ENCODE measurements around the gene FRAS1. TPM values are rescaled to one million over a fixed set of nuclear protein-coding genes. Genes with fewer than 3 reads are reported as not detected.

FRAS1 gene
- total and polyA plus RNA-seq, 2 donors (not counting 1 experiment from before 2014, with no cell fraction given) = 0.30 to 0.66 TPM

GRCh38 chr4:78355306-78355705 is 298.2 kb downstream of the FRAS1 start:
- no peak for DNase-seq (ENCODE audit: low read depth in 2 of 2)
- Histone ChIP-seq H3K9ac (ENCODE audit: insufficient read depth, low read length) (no peak overlapping the region), H2AFZ (ENCODE audit: low read length) (no peak overlapping the region), H3K36me3 (ENCODE audit: control insufficient read depth, insufficient read depth, low read length) (no peaks in the 10 kb centered on the region), H3K27me3 (ENCODE audit: control insufficient read depth, insufficient read depth, low read length) (no peaks in the 10 kb centered on the region), H3K4me2 (ENCODE audit: extremely low read depth, insufficient read depth, low read length) (no peak overlapping the region), H3K79me2 (ENCODE audit: control insufficient read depth, insufficient read depth, low read length) (no peaks in the 10 kb centered on the region), H3K9me3 (ENCODE audit: control insufficient read depth, insufficient read depth, low read depth, low read length) (no peaks in the 10 kb centered on the region), H4K20me1 (ENCODE audit: control insufficient read depth, extremely low read depth, insufficient read depth, low read length) (no peaks in the 10 kb centered on the region), H3K4me3 (replicated peaks in 1 of 4; ENCODE audit: control extremely low read depth in 1 of 4, insufficient read depth in 1 of 4, low read depth in 3 of 4, low read length in 4 of 4) (no peak overlapping the region), H3K4me1 (ENCODE audit: control insufficient read depth, extremely low read depth, insufficient read depth, low read length) (no peaks in the 10 kb centered on the region), H3K27ac (ENCODE audit: insufficient read depth, low read length) (no peak overlapping the region)
- no peak for TF ChIP-seq EZH2 (IDR thresholded peaks at IDR 0.05; ENCODE audit: low read length, missing control alignments)
- TF ChIP-seq, protein P1, sequence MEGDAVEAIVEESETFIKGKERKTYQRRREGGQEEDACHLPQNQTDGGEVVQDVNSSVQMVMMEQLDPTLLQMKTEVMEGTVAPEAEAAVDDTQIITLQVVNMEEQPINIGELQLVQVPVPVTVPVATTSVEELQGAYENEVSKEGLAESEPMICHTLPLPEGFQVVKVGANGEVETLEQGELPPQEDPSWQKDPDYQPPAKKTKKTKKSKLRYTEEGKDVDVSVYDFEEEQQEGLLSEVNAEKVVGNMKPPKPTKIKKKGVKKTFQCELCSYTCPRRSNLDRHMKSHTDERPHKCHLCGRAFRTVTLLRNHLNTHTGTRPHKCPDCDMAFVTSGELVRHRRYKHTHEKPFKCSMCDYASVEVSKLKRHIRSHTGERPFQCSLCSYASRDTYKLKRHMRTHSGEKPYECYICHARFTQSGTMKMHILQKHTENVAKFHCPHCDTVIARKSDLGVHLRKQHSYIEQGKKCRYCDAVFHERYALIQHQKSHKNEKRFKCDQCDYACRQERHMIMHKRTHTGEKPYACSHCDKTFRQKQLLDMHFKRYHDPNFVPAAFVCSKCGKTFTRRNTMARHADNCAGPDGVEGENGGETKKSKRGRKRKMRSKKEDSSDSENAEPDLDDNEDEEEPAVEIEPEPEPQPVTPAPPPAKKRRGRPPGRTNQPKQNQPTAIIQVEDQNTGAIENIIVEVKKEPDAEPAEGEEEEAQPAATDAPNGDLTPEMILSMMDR (conservative IDR thresholded peaks at IDR 0.05 in 1 of 2, IDR thresholded peaks at IDR 0.05 in 1 of 2; ENCODE audit: low read depth in 1 of 2, low read length in 2 of 2) = no peak

GRCh38 chr4:78356251-78356786 is 299.2 kb downstream of the FRAS1 start:
- Histone ChIP-seq H3K4me3 (replicated peaks in 1 of 4; ENCODE audit: control extremely low read depth in 1 of 4, insufficient read depth in 1 of 4, low read depth in 3 of 4, low read length in 4 of 4) (no peak overlapping the region), H3K36me3 (ENCODE audit: control insufficient read depth, insufficient read depth, low read length) (no peaks in the 10 kb centered on the region), H3K4me2 (ENCODE audit: extremely low read depth, insufficient read depth, low read length) (no peak overlapping the region), H3K4me1 (ENCODE audit: control insufficient read depth, extremely low read depth, insufficient read depth, low read length) (no peaks in the 10 kb centered on the region), H2AFZ (ENCODE audit: low read length) (no peak overlapping the region), H3K27ac (ENCODE audit: insufficient read depth, low read length) (no peak overlapping the region), H3K9ac (ENCODE audit: insufficient read depth, low read length) (no peak overlapping the region), H3K27me3 (ENCODE audit: control insufficient read depth, insufficient read depth, low read length) (no peaks in the 10 kb centered on the region), H3K79me2 (ENCODE audit: control insufficient read depth, insufficient read depth, low read length) (no peaks in the 10 kb centered on the region), H4K20me1 (ENCODE audit: control insufficient read depth, extremely low read depth, insufficient read depth, low read length) (no peaks in the 10 kb centered on the region), H3K9me3 (ENCODE audit: control insufficient read depth, insufficient read depth, low read depth, low read length) (no peaks in the 10 kb centered on the region)
- TF ChIP-seq EZH2 (IDR thresholded peaks at IDR 0.05; ENCODE audit: low read length, missing control alignments) = no peak
- TF ChIP-seq, protein P1 (conservative IDR thresholded peaks at IDR 0.05 in 1 of 2, IDR thresholded peaks at IDR 0.05 in 1 of 2; ENCODE audit: low read depth in 1 of 2, low read length in 2 of 2) = no peak
- DNase-seq (ENCODE audit: low read depth in 2 of 2) = peak in 1 of 2 donors; percentile 21

DNA sequence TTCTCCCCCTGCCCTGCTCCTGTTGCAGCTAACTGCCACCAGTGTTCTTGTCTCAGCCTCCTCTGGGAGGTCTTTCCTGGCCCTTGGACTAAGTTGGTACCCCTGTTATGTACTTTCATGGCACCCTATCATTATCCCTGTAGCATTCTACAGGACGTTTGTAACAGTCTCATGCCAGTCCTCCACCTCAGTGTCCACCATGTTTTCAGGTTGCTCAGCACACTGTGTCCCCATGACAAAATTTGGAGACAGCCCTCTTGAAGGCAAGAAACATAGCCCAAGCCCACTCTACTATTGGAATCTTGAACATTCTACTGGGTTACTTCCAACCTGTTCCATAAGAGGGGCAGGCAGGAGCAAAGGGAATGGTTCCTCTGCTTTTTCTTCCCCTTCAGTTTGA is 300.0 kb downstream of the FRAS1 start:
- no peaks in the 10 kb centered on the region for H3K9me3 ChIP-seq (ENCODE audit: control insufficient read depth, insufficient read depth, low read depth, low read length)
- H3K4me1 ChIP-seq (ENCODE audit: control insufficient read depth, extremely low read depth, insufficient read depth, low read length) = no peaks in the 10 kb centered on the region
- no peak for DNase-seq (ENCODE audit: low read depth in 2 of 2)
- TF ChIP-seq EZH2 (IDR thresholded peaks at IDR 0.05; ENCODE audit: low read length, missing control alignments) = no peak
- TF ChIP-seq, protein P1 (conservative IDR thresholded peaks at IDR 0.05 in 1 of 2, IDR thresholded peaks at IDR 0.05 in 1 of 2; ENCODE audit: low read depth in 1 of 2, low read length in 2 of 2) = no peak
- no peaks in the 10 kb centered on the region for H3K27me3 ChIP-seq (ENCODE audit: control insufficient read depth, insufficient read depth, low read length)
- H3K27ac ChIP-seq (ENCODE audit: insufficient read depth, low read length) = no peak overlapping the region
- no peaks in the 10 kb centered on the region for H4K20me1 ChIP-seq (ENCODE audit: control insufficient read depth, extremely low read depth, insufficient read depth, low read length)
- H3K9ac ChIP-seq (ENCODE audit: insufficient read depth, low read length) = no peak overlapping the region
- no peaks in the 10 kb centered on the region for H3K79me2 ChIP-seq (ENCODE audit: control insufficient read depth, insufficient read depth, low read length)
- no peak overlapping the region for H2AFZ ChIP-seq (ENCODE audit: low read length)
- no peaks in the 10 kb centered on the region for H3K36me3 ChIP-seq (ENCODE audit: control insufficient read depth, insufficient read depth, low read length)
- H3K4me3 ChIP-seq (replicated peaks in 1 of 4; ENCODE audit: control extremely low read depth in 1 of 4, insufficient read depth in 1 of 4, low read depth in 3 of 4, low read length in 4 of 4) = no peak overlapping the region
- no peak overlapping the region for H3K4me2 ChIP-seq (ENCODE audit: extremely low read depth, insufficient read depth, low read length)

All from fibroblast of lung (primary cell).